GM19452 (cell line): ENCODE measurements around the gene PNLIP.

Source experiments
- ATAC-seq: cut with Tn5 transposase; IDR thresholded peaks from one replicate; pipeline ENCODE4 v1.9.1; 2021; ENCODE audit not compliant: unreplicated experiment

Gene PNLIP

GRCh38 chr10:116574797-116575196 is 29.1 kb downstream of the PNLIP start:
- ATAC-seq: no peak

- ATAC-seq: no peak
These were observed 42.3 kb downstream of the PNLIP start for GRCh38 chr10:116587878-116588591.

- ATAC-seq: no peak
These were observed 43.3 kb downstream of the PNLIP start for GRCh38 chr10:116588995-116589394.

GRCh38 chr10:116589926-116590325 is 44.2 kb downstream of the PNLIP start:
- no peak for ATAC-seq

GRCh38 chr10:116590590-116591444 is 45.1 kb downstream of the PNLIP start, which contains the start of gene PNLIPRP1:
PNLIPRP1 (plus strand) TSS chr10:116590959; CDS start chr10:116591130, 171 bp downstream.
- no peak for ATAC-seq

GRCh38 chr10:116593139-116593740 is 47.5 kb downstream of the PNLIP start:
- ATAC-seq: no peak

GRCh38 chr10:116594525-116595035 is 48.8 kb downstream of the PNLIP start:
- ATAC-seq: no peak

GRCh38 chr10:116596062-116596461 is 50.3 kb downstream of the PNLIP start:
- no peak for ATAC-seq

GRCh38 chr10:116597543-116597942 is 51.8 kb downstream of the PNLIP start:
- no peak for ATAC-seq

GRCh38 chr10:116598329-116598728 is 52.6 kb downstream of the PNLIP start:
- ATAC-seq: no peak

- ATAC-seq: no peak
These were observed 54.3 kb downstream of the PNLIP start for GRCh38 chr10:116599991-116600390.

- no peak for ATAC-seq
These were observed 57.1 kb downstream of the PNLIP start for GRCh38 chr10:116602648-116603400.

GRCh38 chr10:116606061-116606483 is 60.3 kb downstream of the PNLIP start:
- no peak for ATAC-seq

- ATAC-seq: no peak
These were observed 61.6 kb downstream of the PNLIP start for GRCh38 chr10:116607336-116607735.

GRCh38 chr10:116608686-116609594 is 63.2 kb downstream of the PNLIP start:
- no peak for ATAC-seq

GRCh38 chr10:116610443-116611152 is 64.9 kb downstream of the PNLIP start:
- ATAC-seq: no peak

- ATAC-seq: no peak
These were observed 65.4 kb downstream of the PNLIP start for GRCh38 chr10:116611153-116611545.

- ATAC-seq: no peak
These were observed 66.5 kb downstream of the PNLIP start for GRCh38 chr10:116612107-116612769.

GRCh38 chr10:116613471-116613870 is 67.7 kb downstream of the PNLIP start:
- ATAC-seq: no peak
